Type B pancreatic cell (in vitro differentiated cells): Measurements from ENCODE around the gene GCGR. TPM values are rescaled to one million over a fixed set of nuclear protein-coding genes. Genes with fewer than 3 reads are reported as not detected.

ENCODE experiments used
- DNase-seq: peaks from one replicate; pipeline ENCODE4 v3.0.0; 2021; ENCODE audit warnings: mixed read lengths; ENCODE audit not compliant: unreplicated experiment; ENCODE audit errors: extremely low spot score
- H3K27ac Mint-ChIP-seq: 2 replicates; pipeline ENCODE4 v1.8.0; 2021; ENCODE audit warnings: mild to moderate bottlenecking, mixed read lengths
- H3K27me3 Mint-ChIP-seq: 2 replicates; pipeline ENCODE4 v1.8.0; 2021; ENCODE audit warnings: mixed read lengths
- H3K36me3 Mint-ChIP-seq: 2 replicates; pipeline ENCODE4 v1.8.0; 2021; ENCODE audit warnings: mixed read lengths
- H3K4me1 Mint-ChIP-seq: one replicate; pipeline ENCODE4 v1.8.0; 2021; ENCODE audit warnings: mixed read lengths; ENCODE audit not compliant: unreplicated experiment
- H3K4me3 Mint-ChIP-seq: 2 replicates; pipeline ENCODE4 v1.8.0; 2021; ENCODE audit warnings: mild to moderate bottlenecking, mixed read lengths
- H3K9me3 Mint-ChIP-seq: 2 replicates; pipeline ENCODE4 v1.8.0; 2021; ENCODE audit warnings: mixed read lengths
- total RNA-seq: library from RNA; stranded (reverse); gene quantifications from 2 replicates; pipeline ENCODE4 v1.2.1, GENCODE V29; 2021; ENCODE audit warnings: low replicate concordance
- TF ChIP-seq, protein P1 (sequence below): fragments of 200-600 bp; sonication (generic); conservative IDR thresholded peaks from 2 replicates; pipeline ENCODE4 v1.5.0; 2021; ENCODE audit warnings: antibody characterized with exemption, mild to moderate bottlenecking

GCGR gene
- total RNA-seq, 1 donor from 2014 or later: 1.2 TPM

DNA sequence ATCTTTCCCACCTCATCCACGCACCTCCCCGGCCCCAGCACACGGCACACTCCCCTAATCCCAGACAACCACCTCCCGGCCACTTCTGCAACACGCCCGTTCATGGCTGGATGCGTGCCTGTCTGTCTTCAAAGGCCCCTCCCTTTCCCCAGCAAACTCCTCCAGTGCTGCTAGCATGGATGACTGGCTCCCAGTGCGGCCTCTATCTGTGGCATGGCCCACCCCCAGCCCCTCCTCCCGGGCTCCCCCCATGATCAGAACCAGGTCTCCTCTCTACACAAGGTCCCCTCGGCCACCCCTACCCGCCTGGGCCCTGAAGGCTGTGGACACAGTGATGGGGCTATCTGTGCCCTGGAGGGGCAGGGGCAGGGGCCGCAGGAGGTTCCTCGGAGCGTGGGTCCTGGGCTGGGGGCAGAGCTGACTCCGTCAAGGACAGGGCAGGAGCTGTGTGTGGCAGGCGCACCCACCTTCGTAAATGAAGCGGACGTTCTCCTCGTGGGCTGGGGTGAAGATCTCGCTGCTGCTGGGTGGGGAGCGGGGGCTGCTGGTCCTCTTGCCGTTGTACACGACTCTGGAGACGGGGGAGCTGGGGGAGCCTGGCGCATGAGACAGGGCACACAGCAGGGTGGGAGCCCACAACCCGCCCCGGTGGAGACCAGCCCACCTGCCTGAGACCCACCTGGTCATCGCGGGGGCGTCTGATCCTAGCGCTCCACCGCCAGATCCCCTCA lies 20.0 kb downstream of the GCGR start:
- H3K27me3 Mint-ChIP-seq: no peaks in the 10 kb centered on the region
- H3K36me3 Mint-ChIP-seq: no peaks in the 10 kb centered on the region
- TF ChIP-seq, protein P1, sequence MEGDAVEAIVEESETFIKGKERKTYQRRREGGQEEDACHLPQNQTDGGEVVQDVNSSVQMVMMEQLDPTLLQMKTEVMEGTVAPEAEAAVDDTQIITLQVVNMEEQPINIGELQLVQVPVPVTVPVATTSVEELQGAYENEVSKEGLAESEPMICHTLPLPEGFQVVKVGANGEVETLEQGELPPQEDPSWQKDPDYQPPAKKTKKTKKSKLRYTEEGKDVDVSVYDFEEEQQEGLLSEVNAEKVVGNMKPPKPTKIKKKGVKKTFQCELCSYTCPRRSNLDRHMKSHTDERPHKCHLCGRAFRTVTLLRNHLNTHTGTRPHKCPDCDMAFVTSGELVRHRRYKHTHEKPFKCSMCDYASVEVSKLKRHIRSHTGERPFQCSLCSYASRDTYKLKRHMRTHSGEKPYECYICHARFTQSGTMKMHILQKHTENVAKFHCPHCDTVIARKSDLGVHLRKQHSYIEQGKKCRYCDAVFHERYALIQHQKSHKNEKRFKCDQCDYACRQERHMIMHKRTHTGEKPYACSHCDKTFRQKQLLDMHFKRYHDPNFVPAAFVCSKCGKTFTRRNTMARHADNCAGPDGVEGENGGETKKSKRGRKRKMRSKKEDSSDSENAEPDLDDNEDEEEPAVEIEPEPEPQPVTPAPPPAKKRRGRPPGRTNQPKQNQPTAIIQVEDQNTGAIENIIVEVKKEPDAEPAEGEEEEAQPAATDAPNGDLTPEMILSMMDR: no peak
- no peak overlapping the region for H3K27ac Mint-ChIP-seq
- H3K4me1 Mint-ChIP-seq: peaks cover 11% of the 10 kb centered on the region
- H3K9me3 Mint-ChIP-seq: no peaks in the 10 kb centered on the region
- no peak overlapping the region for H3K4me3 Mint-ChIP-seq
- no peak for DNase-seq

DNA sequence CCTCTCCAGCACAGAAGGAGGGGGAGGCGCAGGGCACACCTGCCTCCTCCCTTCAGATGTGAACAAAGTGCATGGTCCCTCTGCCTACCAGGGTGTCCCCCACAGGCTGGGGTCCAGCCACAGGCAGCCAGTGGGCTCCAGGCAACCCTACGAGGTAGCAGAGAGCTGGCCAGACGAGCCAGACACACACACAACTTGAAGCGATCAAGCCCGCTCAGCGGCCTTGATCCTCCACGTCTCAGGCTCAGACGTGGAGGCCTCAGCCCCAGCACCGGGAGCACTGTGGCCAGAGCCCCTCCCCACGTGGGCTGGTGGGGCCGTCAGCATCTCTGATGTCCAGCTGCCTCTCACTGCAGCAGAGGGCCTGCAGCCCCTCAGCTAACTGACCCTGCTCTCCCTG lies 20.6 kb downstream of the GCGR start:
- H3K36me3 Mint-ChIP-seq: no peaks in the 10 kb centered on the region
- TF ChIP-seq, protein P1: no peak
- H3K9me3 Mint-ChIP-seq: no peaks in the 10 kb centered on the region
- no peaks in the 10 kb centered on the region for H3K27me3 Mint-ChIP-seq
- no peak for DNase-seq
- H3K27ac Mint-ChIP-seq: no peak overlapping the region
- peaks cover 15% of the 10 kb centered on the region for H3K4me1 Mint-ChIP-seq
- H3K4me3 Mint-ChIP-seq: no peak overlapping the region

DNA sequence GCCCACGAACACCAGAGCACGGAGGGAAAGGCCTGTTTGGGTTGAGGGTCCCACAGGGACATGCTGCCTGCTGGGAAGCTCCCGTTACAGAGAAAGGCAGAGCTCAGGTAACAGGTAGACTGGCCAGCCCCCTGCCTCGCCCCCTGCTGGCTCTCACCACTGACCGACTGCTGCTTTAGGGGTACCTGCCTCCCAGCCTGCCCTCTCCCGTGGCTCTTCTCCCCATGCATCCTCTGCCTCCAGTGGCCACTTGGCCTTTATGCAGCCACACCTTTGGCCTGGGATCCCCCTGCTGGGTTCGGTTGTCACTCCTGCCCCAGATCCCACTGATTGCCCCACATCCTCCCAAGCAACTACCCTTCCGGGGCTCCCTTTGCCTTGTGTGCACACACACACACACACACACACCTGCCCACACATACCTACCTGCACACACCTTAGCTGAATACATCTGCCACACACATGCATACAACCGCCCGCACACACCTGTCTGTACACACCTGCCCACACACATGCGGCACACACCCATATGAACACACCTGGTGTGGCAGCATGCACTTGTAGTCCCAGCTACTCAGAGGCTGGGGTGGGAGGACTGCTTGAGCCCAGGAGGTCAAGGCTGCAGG lies 22.0 kb downstream of the GCGR start:
- Mint-ChIP-seq H3K9me3 (no peaks in the 10 kb centered on the region), H3K4me3 (no peak overlapping the region), H3K36me3 (no peaks in the 10 kb centered on the region), H3K4me1 (peaks cover 19% of the 10 kb centered on the region), H3K27me3 (no peaks in the 10 kb centered on the region), H3K27ac (peak overlapping the region; percentile 6)
- no peak for DNase-seq
- TF ChIP-seq, protein P1: no peak

DNA sequence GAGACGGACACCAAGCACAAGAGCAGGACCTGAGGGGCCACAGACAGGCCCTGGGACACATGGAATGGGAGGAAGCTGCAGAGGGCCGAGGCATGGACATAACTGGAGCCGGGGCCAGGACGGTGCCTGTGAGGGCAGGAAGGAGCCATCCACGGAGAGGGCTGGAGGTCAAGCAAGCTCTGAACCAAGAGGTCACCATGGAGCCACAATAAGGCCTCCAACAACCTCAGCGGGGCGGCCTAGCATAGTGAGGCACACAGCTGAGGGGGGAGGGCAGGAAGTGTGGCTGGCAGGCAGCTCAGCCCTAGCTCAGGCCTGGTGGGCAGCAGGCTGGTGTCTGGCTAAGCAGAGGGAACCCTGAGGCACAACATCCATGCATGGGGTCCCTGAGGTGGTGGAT lies 24.7 kb downstream of the GCGR start:
- TF ChIP-seq, protein P1: no peak
- Mint-ChIP-seq H3K36me3 (no peaks in the 10 kb centered on the region), H3K27me3 (no peaks in the 10 kb centered on the region), H3K4me1 (peaks cover 29% of the 10 kb centered on the region), H3K4me3 (no peak overlapping the region), H3K27ac (peak overlapping the region; percentile 93), H3K9me3 (no peaks in the 10 kb centered on the region)
- DNase-seq: no peak

DNA sequence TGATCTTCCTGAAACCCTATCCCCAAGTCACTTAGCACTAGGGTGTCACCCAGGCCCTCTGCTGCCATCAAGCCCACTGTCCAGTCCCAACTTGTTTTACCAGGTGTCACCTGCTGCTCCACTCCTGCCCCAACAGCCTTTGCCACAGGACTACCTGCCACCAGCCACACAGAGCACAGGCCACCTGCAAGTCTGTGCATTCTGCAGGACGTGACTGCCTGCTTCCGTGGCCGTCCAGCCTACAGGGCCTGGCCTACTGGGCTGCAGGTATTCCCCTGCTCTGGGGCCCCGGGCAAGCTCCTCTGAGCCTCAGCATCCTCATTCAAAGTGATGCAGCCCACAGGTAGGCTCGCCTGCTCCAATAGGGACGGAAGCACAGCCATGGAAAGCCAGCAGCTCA lies 25.9 kb downstream of the GCGR start:
- Mint-ChIP-seq H3K9me3 (no peaks in the 10 kb centered on the region), H3K4me3 (peak overlapping the region; percentile 69), H3K36me3 (no peaks in the 10 kb centered on the region), H3K27ac (peak overlapping the region; percentile 98), H3K4me1 (peaks cover 29% of the 10 kb centered on the region), H3K27me3 (no peaks in the 10 kb centered on the region)
- TF ChIP-seq, protein P1: no peak
- no peak for DNase-seq
